DND-41 (cell line): ENCODE measurements around the gene AMPD2.

ENCODE experiments used
- CTCF ChIP-seq: IDR thresholded peaks from 2 replicates; pipeline ENCODE4 v1.5.1; 2012; ENCODE audit warnings: borderline replicate concordance, low read length, moderate library complexity, mild to moderate bottlenecking; ENCODE audit not compliant: poor library complexity, severe bottlenecking; ENCODE audit errors: extremely low read depth
- EZH2 ChIP-seq: IDR thresholded peaks from 3 replicates; pipeline ENCODE4 v1.6.1; 2012; ENCODE audit warnings: borderline replicate concordance, low read depth, mild to moderate bottlenecking, moderate library complexity, low read length, inconsistent platforms; ENCODE audit not compliant: severe bottlenecking

GRCh38 chr1:109582021-109582420, 37.6 kb upstream of the AMPD2 start:
- TF ChIP-seq CTCF (no peak), EZH2 (no peak)
